ENCODE measurements around the gene CBX5.

GRCh38 chr12:54299515-54300224 is 19.7 kb upstream of the CBX5 start:
- no peak for TF ChIP-seq CTCF (IDR thresholded peaks at IDR 0.05)
- no peak for TF ChIP-seq EZH2 (IDR thresholded peaks at IDR 0.05)

Measured in neural progenitor cell (in vitro differentiated cells).